Dermis microvascular lymphatic vessel endothelial cell (primary cell): ENCODE results near the gene CERS1. TPM values are rescaled to one million over a fixed set of nuclear protein-coding genes. Genes with fewer than 3 reads are reported as not detected.

Source experiments
- DNase-seq, 2 donors: peaks; one replicate each; pipeline versions ENCODE4 v3.0.0 to v3.0.0-alpha.2; 2010; ENCODE audit warnings: low read depth in 2 of 2
- total RNA-seq: library from RNA; depleted of rRNA; stranded (reverse); fragments of >200 nt; gene quantifications from 2 replicates; pipeline ENCODE4 v1.2.1, GENCODE V29; 2014

The CERS1 gene
- total RNA-seq, 1 donor from 2014 or later = 2.4 TPM

- DNase-seq = no peak
These were observed 38.7 kb downstream of the CERS1 start for GRCh38 chr19:18857223-18857622.

GRCh38 chr19:18856385-18857126 is 39.4 kb downstream of the CERS1 start:
- no peak for DNase-seq

- DNase-seq = no peak
These were observed 40.1 kb downstream of the CERS1 start for GRCh38 chr19:18855647-18856384.

- DNase-seq = no peak
These were observed 41.0 kb downstream of the CERS1 start for GRCh38 chr19:18854982-18855381.

- DNase-seq = no peak
These were observed 42.1 kb downstream of the CERS1 start for GRCh38 chr19:18853755-18854427.

- DNase-seq = no peak
These were observed 43.3 kb downstream of the CERS1 start for GRCh38 chr19:18852648-18853047.

- no peak for DNase-seq
These were observed 44.2 kb downstream of the CERS1 start for GRCh38 chr19:18851673-18852325.

- peak in 1 of 2 donors; percentile 40 for DNase-seq
These were observed 45.2 kb downstream of the CERS1 start for GRCh38 chr19:18850471-18851375.

GRCh38 chr19:18849838-18850400 is 46.0 kb downstream of the CERS1 start:
- DNase-seq = no peak

GRCh38 chr19:18848878-18849661 is 46.9 kb downstream of the CERS1 start:
- peak in 1 of 2 donors; percentile 79 for DNase-seq

- DNase-seq = no peak
These were observed 48.2 kb downstream of the CERS1 start for GRCh38 chr19:18847549-18848463.

GRCh38 chr19:18846862-18847548 is 49.0 kb downstream of the CERS1 start:
- peak; percentile 48 to 73 for DNase-seq

GRCh38 chr19:18845961-18846360 is 50.0 kb downstream of the CERS1 start:
- DNase-seq = no peak

- no peak for DNase-seq
These were observed 51.1 kb downstream of the CERS1 start for GRCh38 chr19:18844806-18845329.

GRCh38 chr19:18843960-18844359 is 52.0 kb downstream of the CERS1 start:
- no peak for DNase-seq

- no peak for DNase-seq
These were observed 53.8 kb downstream of the CERS1 start for GRCh38 chr19:18842166-18842565.

- no peak for DNase-seq
These were observed 54.6 kb downstream of the CERS1 start for GRCh38 chr19:18841400-18841799.
